B cell (primary cell): ENCODE data around the gene BBX.

Experiments
- CTCF ChIP-seq: fragments of 200-600 bp; IDR thresholded peaks from one replicate; pipeline ENCODE4 v1.8.0; 2022; ENCODE audit warnings: antibody characterized with exemption, mild to moderate bottlenecking
- EZH2 ChIP-seq: IDR thresholded peaks from 2 replicates; pipeline ENCODE4 v1.6.1; 2012; ENCODE audit warnings: borderline replicate concordance, low read depth, mild to moderate bottlenecking, moderate library complexity, low read length; ENCODE audit not compliant: insufficient read depth, poor library complexity, severe bottlenecking

DNA sequence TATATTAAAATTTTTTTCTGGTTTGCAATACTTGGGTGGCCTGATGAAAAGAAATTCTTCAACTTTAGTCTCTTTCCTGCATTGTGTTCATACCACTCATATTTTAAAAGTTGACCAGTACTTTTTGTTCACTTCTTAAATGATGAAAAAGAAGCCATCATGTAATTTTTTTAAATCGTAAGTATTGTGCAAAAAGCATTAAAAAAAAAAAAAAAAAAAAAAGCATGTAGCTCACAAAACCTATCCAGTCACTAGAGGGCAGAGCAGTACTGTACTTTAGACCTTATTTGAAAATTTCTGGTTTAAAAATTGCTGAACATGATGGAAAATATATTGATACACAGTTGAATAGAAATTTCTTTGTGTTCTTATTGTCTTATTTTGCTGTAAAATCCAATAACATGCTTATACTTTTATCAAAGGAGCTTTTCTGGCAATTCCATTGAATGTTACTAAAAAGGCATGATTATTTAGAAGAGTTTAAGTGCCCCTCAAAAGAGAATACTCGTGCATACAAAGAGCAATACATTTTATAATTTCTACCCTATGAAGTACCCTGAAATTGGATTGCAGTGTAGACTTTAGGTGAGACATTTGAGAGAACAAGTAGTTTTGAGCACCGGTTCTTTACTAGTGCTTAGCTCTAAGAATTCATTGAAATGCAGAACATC, 137.7 kb downstream of the BBX start:
- TF ChIP-seq CTCF (peak; percentile 83), EZH2 (no peak)
